Measurements from ENCODE around the gene HMCN1. TPM values are rescaled to one million over a fixed set of nuclear protein-coding genes. Genes with fewer than 3 reads are reported as not detected.
"Not testable (repeated sequence)": the region's sequence is repeated elsewhere in the genome, so short reads cannot be mapped to it uniquely, and the experiment has no call there.

Gene HMCN1
- total and polyA plus RNA-seq, 2 donors from 2014 or later: 0.97 to 2.7 TPM

- peaks cover 0 to 2% (median 0%) of the 10 kb centered on the region in 3 donors for H3K4me1 ChIP-seq (ENCODE audit: control insufficient read depth in 2 of 3, insufficient read depth in 2 of 3, low read depth in 1 of 3, low read length in 3 of 3)
- no peaks in the 10 kb centered on the region for H3K9me3 ChIP-seq (ENCODE audit: control insufficient read depth in 2 of 3, insufficient read depth in 1 of 3, low read length in 3 of 3)
- no peak for DNase-seq
- H3K36me3 ChIP-seq (ENCODE audit: control insufficient read depth in 2 of 3, insufficient read depth in 3 of 3, low read length in 3 of 3): no peaks in the 10 kb centered on the region
- intact Hi-C loops (cut with DNase I): no loop called here
- H3K4me3 ChIP-seq (ENCODE audit: low read length in 3 of 3): no peak overlapping the region
- no peaks in the 10 kb centered on the region for H3K27me3 ChIP-seq (ENCODE audit: control insufficient read depth, insufficient read depth, low read length)
- no peak for TF ChIP-seq CTCF (IDR thresholded peaks at IDR 0.05; ENCODE audit: borderline replicate concordance, extremely low read depth, insufficient read depth)
- H3K27ac ChIP-seq (ENCODE audit: low read depth in 2 of 2, low read length in 2 of 2): no peak overlapping the region
- no peak overlapping the region for H3K9ac ChIP-seq (ENCODE audit: low read length in 3 of 3)
- FAIRE-seq: no peak
Observed at GRCh38 chr1:186208405-186209129, 474.4 kb downstream of the HMCN1 start.

GRCh38 chr1:186210258-186210657 lies 476.1 kb downstream of the HMCN1 start:
- Histone ChIP-seq H3K27ac (ENCODE audit: low read depth in 2 of 2, low read length in 2 of 2) (no peak overlapping the region), H3K27me3 (ENCODE audit: control insufficient read depth, insufficient read depth, low read length) (no peaks in the 10 kb centered on the region), H3K36me3 (ENCODE audit: control insufficient read depth in 2 of 3, insufficient read depth in 3 of 3, low read length in 3 of 3) (no peaks in the 10 kb centered on the region), H3K9ac (ENCODE audit: low read length in 3 of 3) (no peak overlapping the region), H3K4me1 (ENCODE audit: control insufficient read depth in 2 of 3, insufficient read depth in 2 of 3, low read depth in 1 of 3, low read length in 3 of 3) (peaks cover 0 to 2% (median 0%) of the 10 kb centered on the region in 3 donors), H3K4me3 (ENCODE audit: low read length in 3 of 3) (no peak overlapping the region), H3K9me3 (ENCODE audit: control insufficient read depth in 2 of 3, insufficient read depth in 1 of 3, low read length in 3 of 3) (no peaks in the 10 kb centered on the region)
- FAIRE-seq (no peak), DNase-seq (no peak)
- TF ChIP-seq CTCF (IDR thresholded peaks at IDR 0.05; ENCODE audit: borderline replicate concordance, extremely low read depth, insufficient read depth): no peak
- intact Hi-C loops (cut with DNase I): no loop called here

- H3K9ac ChIP-seq (ENCODE audit: low read length in 3 of 3); H3K27me3 ChIP-seq (ENCODE audit: control insufficient read depth, insufficient read depth, low read length); DNase-seq; H3K4me1 ChIP-seq (ENCODE audit: control insufficient read depth in 2 of 3, insufficient read depth in 2 of 3, low read depth in 1 of 3, low read length in 3 of 3); H3K9me3 ChIP-seq (ENCODE audit: control insufficient read depth in 2 of 3, insufficient read depth in 1 of 3, low read length in 3 of 3); intact Hi-C loops (cut with DNase I); H3K4me3 ChIP-seq (ENCODE audit: low read length in 3 of 3); FAIRE-seq; H3K27ac ChIP-seq (ENCODE audit: low read depth in 2 of 2, low read length in 2 of 2); H3K36me3 ChIP-seq (ENCODE audit: control insufficient read depth in 2 of 3, insufficient read depth in 3 of 3, low read length in 3 of 3): not testable (repeated sequence)
Observed at GRCh38 chr1:186211583-186211982, 477.4 kb downstream of the HMCN1 start.

GRCh38 chr1:186212568-186213224 lies 478.5 kb downstream of the HMCN1 start:
- Histone ChIP-seq H3K4me3 (ENCODE audit: low read length in 3 of 3) (no peak overlapping the region), H3K4me1 (ENCODE audit: control insufficient read depth in 2 of 3, insufficient read depth in 2 of 3, low read depth in 1 of 3, low read length in 3 of 3) (peaks cover 0 to 2% (median 0%) of the 10 kb centered on the region in 3 donors), H3K27ac (ENCODE audit: low read depth in 2 of 2, low read length in 2 of 2) (no peak overlapping the region), H3K27me3 (ENCODE audit: control insufficient read depth, insufficient read depth, low read length) (no peaks in the 10 kb centered on the region), H3K9me3 (ENCODE audit: control insufficient read depth in 2 of 3, insufficient read depth in 1 of 3, low read length in 3 of 3) (no peaks in the 10 kb centered on the region), H3K9ac (ENCODE audit: low read length in 3 of 3) (no peak overlapping the region), H3K36me3 (ENCODE audit: control insufficient read depth in 2 of 3, insufficient read depth in 3 of 3, low read length in 3 of 3) (no peaks in the 10 kb centered on the region)
- peak; percentile 92 for TF ChIP-seq CTCF (IDR thresholded peaks at IDR 0.05; ENCODE audit: borderline replicate concordance, extremely low read depth, insufficient read depth)
- peak; percentile 67 for FAIRE-seq
- DNase-seq: peak in 4 of 5 donors; percentile 48 to 91 (median 76)
- intact Hi-C loops (cut with DNase I): no loop called here

All from kidney (tissue), 14 donors.